GM12872 (cell line): Measurements from ENCODE around the gene LRRIQ4.

Experiments used
- CTCF ChIP-seq: IDR thresholded peaks from 3 replicates; pipeline ENCODE4 v1.5.1; 2011; ENCODE audit warnings: low read depth, mild to moderate bottlenecking, low read length, moderate library complexity; ENCODE audit not compliant: insufficient read depth

LRRIQ4 gene

GRCh38 chr3:169772897-169773816 lies 39.5 kb upstream of the LRRIQ4 start, which contains the start of gene MYNN:
TSS of gene MYNN (plus strand) at chr3:169773396. CDS start at chr3:169774296, 900 bp downstream.
- TF ChIP-seq CTCF, result 0 out of 3 replicates have a peak, but pooled peaks have one; percentile 19

- no peak for TF ChIP-seq CTCF
These were observed 38.5 kb upstream of the LRRIQ4 start for GRCh38 chr3:169774186-169774585.

GRCh38 chr3:169777822-169778221 lies 34.8 kb upstream of the LRRIQ4 start:
- no peak for TF ChIP-seq CTCF

- TF ChIP-seq CTCF, result no peak
These were observed 31.9 kb upstream of the LRRIQ4 start for GRCh38 chr3:169780742-169781141.

GRCh38 chr3:169781209-169781855 lies 31.3 kb upstream of the LRRIQ4 start:
- TF ChIP-seq CTCF, result no peak

- TF ChIP-seq CTCF, result no peak
These were observed 25.6 kb upstream of the LRRIQ4 start for GRCh38 chr3:169787120-169787519.

GRCh38 chr3:169787791-169788190 lies 24.9 kb upstream of the LRRIQ4 start:
- no peak for TF ChIP-seq CTCF
